Bone marrow (tissue), 2 donors: Measurements from ENCODE around the gene LHX2.

Source experiments
- DNase-seq, 2 donors: peaks; one replicate each; lab custom pipeline; 2025; lab: John Stamatoyannopoulos, UW

Gene LHX2

GRCh38 chr9:124032247-124032646 is 20.7 kb downstream of the LHX2 start:
- no peak for DNase-seq

GRCh38 chr9:124033348-124033747 is 21.8 kb downstream of the LHX2 start:
- no peak for DNase-seq

GRCh38 chr9:124033967-124034366 is 22.4 kb downstream of the LHX2 start:
- no peak for DNase-seq

- no peak for DNase-seq
Measured at GRCh38 chr9:124035001-124035650, 23.6 kb downstream of the LHX2 start.

- no peak for DNase-seq
Measured at GRCh38 chr9:124036578-124036977, 25.0 kb downstream of the LHX2 start.

- no peak for DNase-seq
Measured at GRCh38 chr9:124037790-124038189, 26.2 kb downstream of the LHX2 start.

- DNase-seq: no peak
Measured at GRCh38 chr9:124038239-124038638, 26.7 kb downstream of the LHX2 start.

- DNase-seq: no peak
Measured at GRCh38 chr9:124038790-124039633, 27.4 kb downstream of the LHX2 start.

GRCh38 chr9:124040186-124040931 is 28.8 kb downstream of the LHX2 start:
- no peak for DNase-seq

- peak in 1 of 2 donors; percentile 40 for DNase-seq
Measured at GRCh38 chr9:124040935-124041816, 29.6 kb downstream of the LHX2 start.

GRCh38 chr9:124041817-124042116 is 30.2 kb downstream of the LHX2 start:
- no peak for DNase-seq

- no peak for DNase-seq
Measured at GRCh38 chr9:124042201-124042721, 30.7 kb downstream of the LHX2 start.

GRCh38 chr9:124044448-124044847 is 32.9 kb downstream of the LHX2 start:
- DNase-seq: no peak

- DNase-seq: no peak
Measured at GRCh38 chr9:124045076-124045829, 33.7 kb downstream of the LHX2 start.

GRCh38 chr9:124045830-124046177 is 34.2 kb downstream of the LHX2 start:
- DNase-seq: no peak

- no peak for DNase-seq
Measured at GRCh38 chr9:124046189-124046588, 34.6 kb downstream of the LHX2 start.

GRCh38 chr9:124047251-124047672 is 35.7 kb downstream of the LHX2 start:
- no peak for DNase-seq

GRCh38 chr9:124050955-124051354 is 39.4 kb downstream of the LHX2 start:
- DNase-seq: no peak

- DNase-seq: no peak
Measured at GRCh38 chr9:124052401-124052800, 40.8 kb downstream of the LHX2 start.

GRCh38 chr9:124054582-124055227 is 43.1 kb downstream of the LHX2 start:
- no peak for DNase-seq
